Hypothalamus (tissue), 51 donors: ENCODE measurements around the gene LRRC51.

Experiments
- DNase-seq, 51 donors: peaks; one replicate each; lab custom pipeline; 2025; lab: John Stamatoyannopoulos, UW

LRRC51 gene

GRCh38 chr11:72069200-72069599, 11.4 kb upstream of the LRRC51 start:
- no peak for DNase-seq

- peak in 28 of 51 donors; percentile 6 to 74 (median 40) for DNase-seq
Measured at GRCh38 chr11:72069787-72070251, 10.8 kb upstream of the LRRC51 start.

GRCh38 chr11:72070491-72070890, 10.2 kb upstream of the LRRC51 start:
- DNase-seq: no peak

GRCh38 chr11:72072348-72072747, 8.3 kb upstream of the LRRC51 start:
- DNase-seq: no peak

- DNase-seq: peak in 6 of 51 donors; percentile 4 to 27 (median 10)
Measured at GRCh38 chr11:72075109-72075508, 5.5 kb upstream of the LRRC51 start.

GRCh38 chr11:72075756-72076155, 4.9 kb upstream of the LRRC51 start:
- DNase-seq: no peak

GRCh38 chr11:72078477-72078876, 2.2 kb upstream of the LRRC51 start:
- DNase-seq: no peak

GRCh38 chr11:72079819-72080325, 778 bp upstream of the LRRC51 start:
- peak in 1 of 51 donors; percentile 59 for DNase-seq

GRCh38 chr11:72081184-72081644, 564 bp downstream of the LRRC51 start:
- no peak for DNase-seq

- no peak for DNase-seq
Measured at GRCh38 chr11:72081821-72082453, 1.3 kb downstream of the LRRC51 start.

GRCh38 chr11:72083414-72083813, 2.8 kb downstream of the LRRC51 start:
- no peak for DNase-seq

- no peak for DNase-seq
Measured at GRCh38 chr11:72084076-72084475, 3.4 kb downstream of the LRRC51 start.

GRCh38 chr11:72084965-72085364, 4.3 kb downstream of the LRRC51 start:
- no peak for DNase-seq

- peak in 17 of 51 donors; percentile 10 to 89 (median 33) for DNase-seq
Measured at GRCh38 chr11:72085621-72086351, 5.1 kb downstream of the LRRC51 start.

- no peak for DNase-seq
Measured at GRCh38 chr11:72088076-72088808, 7.6 kb downstream of the LRRC51 start.

GRCh38 chr11:72091292-72091691, 10.6 kb downstream of the LRRC51 start:
- peak in 44 of 51 donors; percentile 2 to 78 (median 54) for DNase-seq

GRCh38 chr11:72098741-72099140, 18.1 kb downstream of the LRRC51 start:
- no peak for DNase-seq

GRCh38 chr11:72100009-72100408, 19.4 kb downstream of the LRRC51 start:
- no peak for DNase-seq

- DNase-seq: peak in 1 of 51 donors; percentile 5
Measured at GRCh38 chr11:72100462-72100861, 19.8 kb downstream of the LRRC51 start.

- DNase-seq: no peak
Measured at GRCh38 chr11:72102162-72102561, 21.5 kb downstream of the LRRC51 start.

- DNase-seq: no peak
Measured at GRCh38 chr11:72102631-72102945, 21.9 kb downstream of the LRRC51 start.
